K562 (cell line): Measurements from ENCODE around the gene VAMP4. TPM values are rescaled to one million over a fixed set of nuclear protein-coding genes. Genes with fewer than 3 reads are reported as not detected.

Source experiments
- ATAC-seq: fragments of 200-7000 bp; cut with Tn5 transposase; 3 replicates; pipeline ENCODE4 v1.9.1; 2020; ENCODE audit warnings: moderate library complexity
- BruUV-seq: library from RNA; stranded (reverse); fragments of 400-500 nt; replicated peaks from 2 replicates; lab custom pipeline; 2021; lab: Mats Ljungman, UMichigan
- CTCF ChIA-PET: fragments of 300-600 bp; formaldehyde crosslinking; extraction: SDS; loops from one replicate; lab custom pipeline; 2021; ENCODE audit warnings: low intra/inter-chr PET ratio; lab: Yijun Ruan, JAX
- POLR2A ChIA-PET: fragments of 300-600, 350-650 bp; sonication (Branson Sonifier 250); formaldehyde crosslinking; extraction: SDS; loops from one replicate; lab custom pipeline; 2021; ENCODE audit warnings: antibody characterized with exemption, inconsistent platforms; lab: Yijun Ruan, JAX
- DNase-seq, 4 experiments: peaks; one replicate each; pipeline versions ENCODE4 v3.0.0 to v3.0.0-alpha.2; 2011 to 2018; ENCODE audit warnings: low spot score in 3 of 4, mixed read lengths in 3 of 4; ENCODE audit errors: extremely low read depth in 1 of 4
- FAIRE-seq: peaks from 2 replicates; lab custom pipeline; 2011; peaks lifted over from hg19 to GRCh38; lab: Jason Lieb, UNC
- H2AFZ ChIP-seq: 2 replicates; pipeline ENCODE4 v1.6.0; 2011; ENCODE audit warnings: low read depth, low read length, control low read depth, inconsistent platforms
- H3K27ac ChIP-seq: fragments of 200-600 bp; 3 replicates; pipeline ENCODE4 v1.8.0; 2011; ENCODE audit warnings: low read depth, mild to moderate bottlenecking, control low read depth, inconsistent platforms, low read length, moderate library complexity, mixed read lengths; ENCODE audit errors: extremely low read depth
- H3K27me3 ChIP-seq, 2 experiments: fragments of 300-600 bp in 1 of 2; 2 replicates in 1 of 2; 3 replicates in 1 of 2; pipeline versions ENCODE4 v1.6.0 to v1.8.0; 2011; ENCODE audit warnings: inconsistent platforms in 2 of 2, low read length in 2 of 2, mild to moderate bottlenecking in 1 of 2, mixed read lengths in 1 of 2, moderate library complexity in 1 of 2; ENCODE audit not compliant: control insufficient read depth in 2 of 2, insufficient read depth in 2 of 2
- H3K36me3 ChIP-seq: fragments of 300-600 bp; 3 replicates; pipeline ENCODE4 v1.8.0; 2011; ENCODE audit warnings: mild to moderate bottlenecking, low read length, inconsistent platforms; ENCODE audit not compliant: control insufficient read depth, insufficient read depth
- H3K4me1 ChIP-seq, 2 experiments: fragments of 200-600 bp in 1 of 2; replicated peaks in 1 of 2; 2 replicates in 1 of 2; 3 replicates in 1 of 2; pipeline versions ENCODE4 v1.5.1 to v1.8.0; 2011; ENCODE audit warnings: inconsistent platforms in 2 of 2, low read length in 2 of 2, mild to moderate bottlenecking in 1 of 2, mixed read lengths in 1 of 2, moderate library complexity in 1 of 2; ENCODE audit not compliant: control insufficient read depth in 2 of 2, insufficient read depth in 2 of 2
- H3K4me2 ChIP-seq: 2 replicates; pipeline ENCODE4 v1.6.1; 2011; ENCODE audit warnings: low read length, control low read depth, inconsistent platforms, mixed read lengths; ENCODE audit not compliant: insufficient read depth
- H3K4me3 ChIP-seq: fragments of 200-600 bp; sonication (generic), shearing (Covaris generic); 2 replicates; pipeline ENCODE4 v1.5.1; 2016; ENCODE audit warnings: control low read depth, inconsistent platforms
- H3K79me2 ChIP-seq: fragments of 200-600 bp; 3 replicates; pipeline ENCODE4 v1.8.0; 2011; ENCODE audit warnings: low read length, inconsistent platforms; ENCODE audit not compliant: control insufficient read depth, insufficient read depth
- H3K9ac ChIP-seq, 2 experiments: 2 replicates each; pipeline versions ENCODE4 v1.6.0 to v1.6.1; 2011; ENCODE audit warnings: low read depth in 2 of 2, low read length in 2 of 2, control low read depth in 1 of 2, inconsistent platforms in 1 of 2, mild to moderate bottlenecking in 1 of 2, mixed read lengths in 1 of 2; ENCODE audit not compliant: insufficient read depth in 1 of 2
- H3K9me1 ChIP-seq: one replicate; pipeline ENCODE4 v1.6.0; 2011; ENCODE audit warnings: inconsistent platforms, mild to moderate bottlenecking, low read length, moderate library complexity; ENCODE audit not compliant: control insufficient read depth, insufficient read depth
- H3K9me3 ChIP-seq: replicated peaks from 2 replicates; pipeline ENCODE4 v1.5.1; 2011; ENCODE audit warnings: low read depth, low read length, inconsistent platforms; ENCODE audit not compliant: control insufficient read depth, insufficient read depth
- H4K20me1 ChIP-seq: replicated peaks from 2 replicates; pipeline ENCODE4 v1.6.1; 2011; ENCODE audit warnings: low read length, inconsistent platforms, mixed read lengths; ENCODE audit not compliant: control insufficient read depth, insufficient read depth
- ARID1B ChIP-seq: fragments of 450-650 bp; IDR thresholded peaks from 2 replicates; pipeline ENCODE4 v1.6.1; 2016; ENCODE audit warnings: antibody characterized with exemption, mild to moderate bottlenecking, inconsistent platforms
- BRD4 ChIP-seq: fragments of 200-600 bp; sonication (generic); IDR thresholded peaks from 2 replicates; pipeline ENCODE4 v1.6.1; 2017; ENCODE audit warnings: inconsistent platforms
- C11orf30 ChIP-seq: fragments of 450-650 bp; IDR thresholded peaks from 2 replicates; pipeline ENCODE4 v1.6.1; 2016; ENCODE audit warnings: low read depth, mild to moderate bottlenecking
- MAFG ChIP-seq: fragments of 450-650 bp; conservative IDR thresholded peaks from 2 replicates; pipeline ENCODE4 v1.6.1; 2016; ENCODE audit warnings: missing genetic modification characterization, missing compliant biosample characterization
- NCOA2 ChIP-seq, 2 experiments: fragments of 450-650 bp; IDR thresholded peaks; 2 replicates each; pipeline ENCODE4 v1.6.1; 2018; ENCODE audit warnings: mild to moderate bottlenecking in 2 of 2, moderate library complexity in 1 of 2; ENCODE audit not compliant: partially characterized antibody in 2 of 2
- NFE2 ChIP-seq: IDR thresholded peaks from 2 replicates; pipeline ENCODE4 v1.6.1; 2014; ENCODE audit warnings: antibody characterized with exemption, low read depth
- ZHX1 ChIP-seq: fragments of 150-350 bp; conservative IDR thresholded peaks from 2 replicates; pipeline ENCODE4 v1.6.1; 2014; ENCODE audit warnings: low read length
- ZNF165 ChIP-seq: fragments of 250-450 bp; sonication (Bioruptor Pico); IDR thresholded peaks from 2 replicates; pipeline ENCODE4 v1.4.0; 2020; ENCODE audit warnings: borderline replicate concordance
- WGBS: fragments of 100-300 bp; shearing (Covaris generic); methylation state at CpG from one replicate; pipeline ENCODE4 v1.1.6; 2016; ENCODE audit warnings: low coverage, mixed read lengths; ENCODE audit not compliant: insufficient coverage; ENCODE audit errors: missing lambda C conversion rate; 5-methylcytosine and 5-hydroxymethylcytosine counted together
- in situ Hi-C: fragments of 300-500 bp; cut with MboI; formaldehyde crosslinking; loops from 4 replicates; pipeline ENCODE4 v1.15.0; 2018; ENCODE audit warnings: inconsistent platforms, mixed read lengths
- intact Hi-C: fragments of 100-400 bp; cut with micrococcal nuclease; formaldehyde crosslinking; loops from 2 replicates; pipeline ENCODE4 v1.14.2; 2022
- polyA plus RNA-seq, 8 experiments: library from polyadenylated mRNA; depleted of rRNA in 4 of 8; stranded (reverse) in 5 of 8; unstranded in 3 of 8; fragments of >200 nt; fragmentation: Nextera tagmentation in 2 of 8; fragmentation: Illumina TruSeq in 1 of 8; extraction: Ambion mirVana in 2 of 8; extraction: Trizol in 1 of 8; gene quantifications; 2 replicates each; pipeline versions ENCODE4 v1.2.1 to v1.2.3, GENCODE V29; 2011 to 2014; ENCODE audit warnings: inconsistent platforms in 1 of 8, missing spikeins in 1 of 8
- total RNA-seq, 7 experiments: library from RNA; depleted of rRNA in 6 of 7; stranded (reverse); fragments of >200 nt in 6 of 7; fragmentation: Illumina TruSeq in 2 of 7; extraction: Trizol in 2 of 7; gene quantifications; 2 replicates each; pipeline versions ENCODE4 v1.2.1 to v1.2.3, GENCODE V29; 2011 to 2021; ENCODE audit warnings: low replicate concordance in 1 of 7

VAMP4 gene
- total and polyA plus RNA-seq, 9 of the 15 experiments (the other 6 are each of a cell fraction or from before 2014, with no cell fraction given) = 3.3 to 21.4 (median 11.9) TPM

GRCh38 chr1:171711643-171712042 lies 30.2 kb downstream of the VAMP4 start:
- intact Hi-C loops (loop anchor here (10.0 kb wide), 1 partner anchor 227 kb away; the partner anchor contains the start of gene PRRC2C), in situ Hi-C loops (no loop called here)
- Histone ChIP-seq H3K4me3 (no peak overlapping the region), H3K9me1 (no peaks in the 10 kb centered on the region), H3K27ac (no peak overlapping the region), H3K4me2 (no peak overlapping the region), H3K9ac (no peak overlapping the region), H2AFZ (no peak overlapping the region), H3K79me2 (no peaks in the 10 kb centered on the region), H4K20me1 (no peaks in the 10 kb centered on the region), H3K4me1 (no peaks in the 10 kb centered on the region; a peak in 1 of 5 replicates), H3K9me3 (no peaks in the 10 kb centered on the region), H3K36me3 (peaks cover 10% of the 10 kb centered on the region; the same call in 2 of the 3 replicates), H3K27me3 (no peaks in the 10 kb centered on the region)
- ATAC-seq (peak; percentile 57), DNase-seq (no peak), FAIRE-seq (no peak)
- CTCF ChIA-PET = no interaction called here
- no TSS peak for BruUV-seq
- TF ChIP-seq ZNF165 (CRISPR knock-in tag) (no peak), ZHX1 (no peak), NCOA2 (IDR thresholded peaks at IDR 0.05; ENCODE audit: partially characterized antibody in 2 of 2) (no peak), C11orf30 (peak; percentile 30), NFE2 (peak; percentile 52; the same call in 1 of the 2 replicates), BRD4 (no peak), ARID1B (no peak), MAFG (peak; percentile 17; the same call in 1 of the 2 replicates)
- POLR2A ChIA-PET = interaction anchor here (0.7 kb wide), 1 partner anchor 124 kb away, joined by 3 read pairs; no protein-coding TSS in a partner anchor
- 47% methylated on average over 4 of the region's 4 CpGs for WGBS
